LNCaP clone FGC (cell line): Measurements from ENCODE around the gene THUMPD1.
"Not testable (repeated sequence)": the region's sequence is repeated elsewhere in the genome, so short reads cannot be mapped to it uniquely, and the experiment has no call there.

Experiments used
- DNase-seq: peaks from one replicate; pipeline ENCODE4 v3.0.0-alpha.2; 2011; ENCODE audit warnings: low read depth
- H3K4me3 ChIP-seq: 2 replicates; pipeline ENCODE4 v1.5.1; 2011; ENCODE audit warnings: mild to moderate bottlenecking, low read depth, low read length, control low read depth
- CTCF ChIP-seq: IDR thresholded peaks from 2 replicates; pipeline ENCODE4 v1.5.1; 2012; ENCODE audit warnings: mild to moderate bottlenecking; ENCODE audit not compliant: control insufficient read depth, insufficient read depth; ENCODE audit errors: extremely low read depth

Gene THUMPD1

GRCh38 chr16:20727181-20727580, 14.4 kb downstream of the THUMPD1 start:
- no peak for DNase-seq
- TF ChIP-seq CTCF, result no peak
- H3K4me3 ChIP-seq, result no peak overlapping the region

GRCh38 chr16:20726661-20727060, 15.0 kb downstream of the THUMPD1 start:
- no peak overlapping the region for H3K4me3 ChIP-seq
- no peak for DNase-seq
- no peak for TF ChIP-seq CTCF

GRCh38 chr16:20720251-20720650, 21.4 kb downstream of the THUMPD1 start:
- H3K4me3 ChIP-seq, result no peak overlapping the region
- no peak for TF ChIP-seq CTCF
- no peak for DNase-seq

- H3K4me3 ChIP-seq, DNase-seq: not testable (repeated sequence)
These were observed 23.9 kb downstream of the THUMPD1 start for GRCh38 chr16:20717718-20718117.

- TF ChIP-seq CTCF, result no peak
- H3K4me3 ChIP-seq, result no peak overlapping the region
These were observed 30.2 kb downstream of the THUMPD1 start for GRCh38 chr16:20711277-20711911.

GRCh38 chr16:20708129-20708528, 33.5 kb downstream of the THUMPD1 start:
- TF ChIP-seq CTCF, result peak; percentile 59
- peak; percentile 52 for DNase-seq
- not testable (repeated sequence) for H3K4me3 ChIP-seq

More at GRCh38 chr16:20711277-20711911, 30.2 kb downstream of the THUMPD1 start:
- no peak for DNase-seq

- peak; percentile 96 for DNase-seq
- no peak for TF ChIP-seq CTCF
- H3K4me3 ChIP-seq, result no peak overlapping the region
These were observed 34.2 kb downstream of the THUMPD1 start for GRCh38 chr16:20707461-20707860.

GRCh38 chr16:20705972-20706371, 35.6 kb downstream of the THUMPD1 start:
- not testable (repeated sequence) for H3K4me3 ChIP-seq, DNase-seq
